ENCODE measurements around the gene KDM8. TPM values are rescaled to one million over a fixed set of nuclear protein-coding genes. Genes with fewer than 3 reads are reported as not detected.

KDM8 gene
- total RNA-seq, 2 donors from 2014 or later, result 6.0 to 18.5 TPM

DNA sequence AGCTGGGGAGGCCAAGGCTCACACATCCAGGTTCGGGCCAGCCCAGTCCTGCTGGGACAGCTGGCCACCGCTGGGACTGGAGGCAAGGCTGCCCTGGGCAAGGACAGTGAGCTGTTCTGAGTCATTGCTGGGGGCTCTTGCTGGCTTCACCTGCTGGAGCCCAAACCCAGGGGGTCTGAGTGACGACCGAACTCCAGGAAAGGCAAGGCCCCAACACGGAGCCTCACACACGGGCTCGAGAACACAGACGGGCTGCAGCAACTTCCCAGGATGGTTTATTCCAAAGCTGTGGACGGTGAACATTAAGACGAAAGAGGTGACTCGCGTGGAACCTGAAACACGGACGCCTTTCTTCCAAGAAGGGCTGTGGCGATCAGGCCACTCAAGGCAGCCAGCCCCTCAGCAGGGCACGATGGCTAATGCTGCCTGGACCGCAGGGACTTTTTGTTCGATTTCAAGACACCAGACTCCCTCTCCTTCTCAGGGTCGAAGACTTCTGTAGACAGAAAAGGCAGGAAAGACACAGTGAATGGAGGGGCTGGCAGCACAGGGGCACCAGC, 21.5 kb downstream of the KDM8 start:
- DNase-seq (no peak), ATAC-seq (no peak)
- H3K4me1 ChIP-seq, result peaks cover 57% of the 10 kb centered on the region
- H3K27ac ChIP-seq, result peak overlapping the region in 3 of 4 donors; percentile 32 to 69 (median 65)
- TF ChIP-seq, protein P1, sequence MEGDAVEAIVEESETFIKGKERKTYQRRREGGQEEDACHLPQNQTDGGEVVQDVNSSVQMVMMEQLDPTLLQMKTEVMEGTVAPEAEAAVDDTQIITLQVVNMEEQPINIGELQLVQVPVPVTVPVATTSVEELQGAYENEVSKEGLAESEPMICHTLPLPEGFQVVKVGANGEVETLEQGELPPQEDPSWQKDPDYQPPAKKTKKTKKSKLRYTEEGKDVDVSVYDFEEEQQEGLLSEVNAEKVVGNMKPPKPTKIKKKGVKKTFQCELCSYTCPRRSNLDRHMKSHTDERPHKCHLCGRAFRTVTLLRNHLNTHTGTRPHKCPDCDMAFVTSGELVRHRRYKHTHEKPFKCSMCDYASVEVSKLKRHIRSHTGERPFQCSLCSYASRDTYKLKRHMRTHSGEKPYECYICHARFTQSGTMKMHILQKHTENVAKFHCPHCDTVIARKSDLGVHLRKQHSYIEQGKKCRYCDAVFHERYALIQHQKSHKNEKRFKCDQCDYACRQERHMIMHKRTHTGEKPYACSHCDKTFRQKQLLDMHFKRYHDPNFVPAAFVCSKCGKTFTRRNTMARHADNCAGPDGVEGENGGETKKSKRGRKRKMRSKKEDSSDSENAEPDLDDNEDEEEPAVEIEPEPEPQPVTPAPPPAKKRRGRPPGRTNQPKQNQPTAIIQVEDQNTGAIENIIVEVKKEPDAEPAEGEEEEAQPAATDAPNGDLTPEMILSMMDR (IDR thresholded peaks at IDR 0.05), result no peak
- no peak for TF ChIP-seq POLR2A (IDR thresholded peaks at IDR 0.05)
- H3K27me3 ChIP-seq, result no peaks in the 10 kb centered on the region
- intact Hi-C loops (cut with DNase I), result no loop called here
- H3K36me3 ChIP-seq (replicated peaks in 1 of 2; ENCODE audit: insufficient read depth in 1 of 2, low read depth in 2 of 2), result no peaks in the 10 kb centered on the region
- WGBS, 2 donors, result 78 to 87% methylated on average over 16 to 19 of the region's 19 CpGs
- H3K4me3 ChIP-seq, result no peak overlapping the region
- no peaks in the 10 kb centered on the region for H3K9me3 ChIP-seq

DNA sequence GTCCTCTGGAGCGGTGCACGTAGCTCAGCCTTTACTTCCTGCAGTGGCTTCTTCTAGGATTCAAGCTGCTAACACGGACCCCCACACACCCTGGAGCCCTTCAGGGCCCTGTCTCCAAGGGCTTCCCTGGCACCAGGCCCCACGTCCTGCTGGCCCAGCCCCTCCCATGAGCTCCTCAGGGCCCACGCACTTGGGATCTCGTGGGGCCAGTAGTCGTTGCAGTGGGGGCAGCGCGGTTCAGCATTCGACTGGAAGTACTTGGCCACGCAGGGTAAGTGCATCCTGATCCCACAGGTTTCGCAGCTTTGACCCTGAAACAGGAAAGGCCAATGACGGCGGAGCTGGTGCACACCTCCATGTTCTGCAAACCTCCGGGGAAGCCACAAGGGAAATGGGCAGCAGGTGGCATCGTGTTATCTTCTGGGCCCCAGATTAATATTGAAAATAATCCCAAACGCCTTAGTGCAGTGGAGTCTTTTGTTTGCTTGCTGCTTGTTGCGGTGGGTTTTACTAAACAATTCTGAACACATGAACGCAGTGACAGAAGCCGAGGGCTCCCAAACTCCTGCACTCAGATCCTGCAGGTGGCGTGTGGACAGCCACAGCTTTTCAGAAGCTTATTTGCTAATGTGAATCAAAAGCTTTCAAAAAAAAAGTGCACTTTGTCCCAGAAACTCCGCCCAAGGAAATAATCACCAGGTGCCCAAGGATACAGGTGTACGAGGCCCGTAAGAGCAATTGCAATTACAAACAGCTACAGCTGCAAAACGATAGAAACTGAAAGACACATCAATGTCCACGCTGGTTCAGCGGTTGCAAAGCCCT, 22.4 kb downstream of the KDM8 start:
- peak; percentile 58 for ATAC-seq
- Histone ChIP-seq H3K4me3 (no peak overlapping the region), H3K9me3 (no peaks in the 10 kb centered on the region), H3K4me1 (peaks cover 57% of the 10 kb centered on the region), H3K27ac (peak overlapping the region in 3 of 4 donors; percentile 32 to 69 (median 65)), H3K36me3 (replicated peaks in 1 of 2; ENCODE audit: insufficient read depth in 1 of 2, low read depth in 2 of 2) (no peaks in the 10 kb centered on the region), H3K27me3 (no peaks in the 10 kb centered on the region)
- intact Hi-C loops (cut with DNase I), result no loop called here
- WGBS, 2 donors, result 38 to 42% methylated on average over 20 to 27 of the region's 27 CpGs
- peak; percentile 51 to 77 (median 64) for DNase-seq
- TF ChIP-seq, protein P1 (IDR thresholded peaks at IDR 0.05), result peak in 4 of 7 experiments; percentile 20 to 37 (median 32)
- TF ChIP-seq POLR2A (IDR thresholded peaks at IDR 0.05), result peak in 1 of 3 donors; percentile 32

DNA sequence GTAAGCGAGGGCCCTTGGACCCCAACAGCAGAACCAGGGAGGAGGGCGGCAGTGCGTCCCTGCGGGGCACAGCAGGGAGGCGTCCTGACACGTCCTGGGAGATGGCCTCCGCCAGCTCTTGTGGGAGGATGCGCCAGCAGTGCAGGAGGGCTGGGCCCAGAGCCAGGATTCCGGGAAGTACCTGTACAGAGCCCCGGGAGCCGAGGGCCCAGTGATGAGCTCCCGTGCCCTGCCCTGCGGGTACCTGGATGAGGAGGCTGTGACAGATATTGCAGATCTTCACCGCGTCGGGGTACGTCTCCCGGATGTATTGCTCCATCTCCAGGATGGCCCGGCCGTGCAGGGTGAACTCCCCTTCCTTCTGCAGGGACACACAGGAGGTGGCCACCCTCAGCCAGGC, 23.1 kb downstream of the KDM8 start:
- intact Hi-C loops (cut with DNase I), result no loop called here
- no peak overlapping the region for H3K4me3 ChIP-seq
- no peak for TF ChIP-seq POLR2A (IDR thresholded peaks at IDR 0.05)
- TF ChIP-seq, protein P1 (IDR thresholded peaks at IDR 0.05), result no peak

DNA sequence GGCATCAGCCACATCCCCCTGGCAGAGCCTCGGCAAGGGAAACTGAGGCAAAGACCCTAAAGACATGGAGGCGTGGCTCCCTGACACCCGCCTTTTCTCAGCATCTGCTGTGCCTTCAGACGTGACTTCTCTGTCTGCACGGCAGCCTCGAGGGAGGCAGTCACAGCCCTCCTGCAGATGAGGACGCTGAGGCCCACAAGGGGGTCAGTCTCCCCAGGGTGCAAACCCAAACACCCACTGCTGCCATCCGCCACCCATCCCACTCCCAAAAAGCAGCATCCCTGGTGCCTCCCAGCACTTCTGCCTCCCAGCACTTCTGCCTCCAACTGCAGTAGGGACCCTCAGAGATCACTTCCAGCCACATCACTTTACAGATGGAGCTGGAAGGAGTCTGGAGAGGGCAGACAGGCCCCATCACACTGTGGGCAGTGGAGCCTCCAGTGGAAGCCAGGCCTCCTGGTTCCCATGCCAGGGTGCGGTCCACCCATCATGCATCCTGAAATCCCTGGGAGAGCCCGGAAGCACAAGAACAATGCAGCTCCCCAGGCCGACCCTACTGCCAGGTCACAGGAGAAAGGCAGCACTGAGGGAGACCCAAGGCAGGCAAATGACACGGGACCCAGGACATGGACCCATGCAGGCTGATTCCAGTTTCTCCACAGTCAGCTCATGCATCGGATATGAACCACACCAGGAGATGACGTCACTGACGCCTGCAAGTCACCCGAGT, 23.8 kb downstream of the KDM8 start:
- WGBS, 2 donors, result 86 to 92% methylated on average over 7 to 16 of the region's 16 CpGs
- H3K9me3 ChIP-seq, result no peaks in the 10 kb centered on the region
- H3K4me3 ChIP-seq, result no peak overlapping the region
- no peaks in the 10 kb centered on the region for H3K27me3 ChIP-seq
- H3K27ac ChIP-seq, result peak overlapping the region in 2 of 4 donors; percentile 65 to 69
- H3K36me3 ChIP-seq (replicated peaks in 1 of 2; ENCODE audit: insufficient read depth in 1 of 2, low read depth in 2 of 2), result no peaks in the 10 kb centered on the region
- no peak for ATAC-seq
- TF ChIP-seq, protein P1 (IDR thresholded peaks at IDR 0.05), result no peak
- TF ChIP-seq POLR2A (IDR thresholded peaks at IDR 0.05), result no peak
- H3K4me1 ChIP-seq, result peaks cover 45% of the 10 kb centered on the region
- no peak for DNase-seq
- intact Hi-C loops (cut with DNase I), result no loop called here

More for the DNA sequence above, 23.1 kb downstream of the KDM8 start:
- Histone ChIP-seq H3K27ac (peak overlapping the region in 3 of 4 donors; percentile 32 to 69 (median 65)), H3K36me3 (replicated peaks in 1 of 2; ENCODE audit: insufficient read depth in 1 of 2, low read depth in 2 of 2) (no peaks in the 10 kb centered on the region), H3K4me1 (peaks cover 52% of the 10 kb centered on the region), H3K27me3 (no peaks in the 10 kb centered on the region), H3K9me3 (no peaks in the 10 kb centered on the region)
- ATAC-seq (no peak), DNase-seq (peak in 3 of 4 donors; percentile 30 to 52 (median 40))
- 53 to 70% methylated on average over 15 to 20 of the region's 20 CpGs for WGBS, 2 donors
